Central memory CD8-positive, alpha-beta T cell (primary cell): ENCODE results near the gene TEDC2.
"Not testable (repeated sequence)": the region's sequence is repeated elsewhere in the genome, so short reads cannot be mapped to it uniquely, and the experiment has no call there.

Experiments
- ATAC-seq: fragments of 150-1000 bp; cut with Tn5 transposase; replicated peaks from 2 replicates; pipeline ENCODE4 v1.10.0; 2022; ENCODE audit warnings: mild to moderate bottlenecking, moderate FRiP score, moderate number of reproducible peaks; ENCODE audit not compliant: poor library complexity, severe bottlenecking; ENCODE audit errors: extremely low read depth
- DNase-seq, 2 donors: peaks; one replicate each; pipeline ENCODE4 v3.0.0; 2021; ENCODE audit warnings: low spot score in 2 of 2
- H3K27ac Mint-ChIP-seq: one replicate; pipeline ENCODE4 v1.8.0; 2022; ENCODE audit warnings: low read depth, mild to moderate bottlenecking, moderate library complexity, mixed read lengths
- H3K27me3 Mint-ChIP-seq: one replicate; pipeline ENCODE4 v1.8.0; 2022; ENCODE audit warnings: mixed read lengths
- H3K36me3 Mint-ChIP-seq: one replicate; pipeline ENCODE4 v1.8.0; 2022; ENCODE audit warnings: mild to moderate bottlenecking, moderate library complexity, mixed read lengths; ENCODE audit not compliant: insufficient read depth
- H3K4me1 Mint-ChIP-seq: one replicate; pipeline ENCODE4 v1.8.0; 2022; ENCODE audit warnings: mixed read lengths
- H3K4me3 Mint-ChIP-seq: one replicate; pipeline ENCODE4 v1.8.0; 2022; ENCODE audit warnings: mild to moderate bottlenecking, moderate library complexity, mixed read lengths
- H3K9me3 Mint-ChIP-seq: one replicate; pipeline ENCODE4 v1.8.0; 2022; ENCODE audit warnings: mixed read lengths

Gene TEDC2

DNA sequence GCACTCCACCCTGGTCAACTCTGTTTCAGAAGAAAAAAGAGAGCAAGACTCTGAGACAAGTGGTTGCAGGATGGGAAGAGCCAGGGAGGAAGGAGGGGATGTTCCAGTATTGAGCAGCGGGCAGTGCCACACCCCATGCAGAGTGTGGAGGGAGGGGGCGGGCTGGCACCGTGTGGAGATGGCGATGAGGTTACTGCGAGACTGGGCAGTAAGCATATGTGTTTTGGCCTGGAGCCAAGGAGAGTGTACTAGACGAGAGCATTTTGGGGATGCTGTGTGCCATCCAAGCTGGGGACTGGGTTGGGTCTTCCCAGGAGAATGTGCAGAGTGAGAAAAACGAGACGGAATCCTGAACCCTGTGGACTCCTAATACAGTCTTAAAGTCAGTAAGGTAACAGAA is 18.4 kb downstream of the TEDC2 start:
- ATAC-seq = no peak
- Mint-ChIP-seq H3K27ac (no peak overlapping the region), H3K4me1 (peaks cover 45% of the 10 kb centered on the region), H3K4me3 (no peak overlapping the region), H3K9me3 (no peaks in the 10 kb centered on the region), H3K27me3 (peaks cover 3% of the 10 kb centered on the region), H3K36me3 (no peaks in the 10 kb centered on the region)
- no peak for DNase-seq

DNA sequence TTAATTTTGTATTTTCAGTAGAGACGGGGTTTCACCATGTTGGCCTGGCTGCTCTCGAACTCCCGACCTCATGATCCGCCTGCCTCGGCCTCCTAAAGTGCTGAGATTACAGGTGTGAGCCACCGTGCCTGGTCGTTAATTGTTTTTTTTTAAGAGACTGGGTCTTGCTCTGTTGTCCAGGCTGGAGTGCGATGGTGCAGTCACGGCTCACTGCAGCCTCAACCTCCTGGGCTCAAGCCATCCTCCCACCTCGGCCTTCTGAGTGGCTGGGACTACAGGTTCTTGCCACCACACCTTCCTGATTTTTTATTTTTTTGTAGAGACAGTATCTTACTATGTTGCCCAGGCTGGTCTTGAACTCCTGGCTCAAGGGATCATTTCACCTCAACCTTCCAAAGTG is 20.1 kb downstream of the TEDC2 start:
- not testable (repeated sequence) for H3K36me3 Mint-ChIP-seq, H3K9me3 Mint-ChIP-seq, H3K27me3 Mint-ChIP-seq, H3K27ac Mint-ChIP-seq, ATAC-seq, DNase-seq, H3K4me3 Mint-ChIP-seq
- H3K4me1 Mint-ChIP-seq = peaks cover 45% of the 10 kb centered on the region

DNA sequence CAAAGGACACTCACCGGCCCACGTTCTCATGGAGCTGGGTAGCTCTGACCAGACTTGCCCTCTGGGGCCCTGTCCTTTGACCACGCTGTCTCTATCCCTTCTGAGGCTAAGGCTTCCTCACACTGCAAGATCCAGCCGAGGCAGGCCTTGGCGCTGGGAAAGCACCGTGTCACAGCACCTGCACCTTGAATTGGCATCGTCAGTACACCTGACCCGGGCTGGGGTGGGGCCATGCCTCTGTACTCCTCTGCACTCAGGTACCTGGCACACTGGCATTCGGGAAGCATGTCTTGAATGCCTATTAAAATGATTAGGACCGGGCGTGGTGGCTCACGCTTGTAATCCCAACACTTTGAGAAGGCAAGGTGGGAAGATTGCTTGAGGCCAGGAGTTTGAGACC is 21.0 kb downstream of the TEDC2 start:
- H3K4me3 Mint-ChIP-seq = no peak overlapping the region
- H3K4me1 Mint-ChIP-seq = peaks cover 48% of the 10 kb centered on the region
- H3K27ac Mint-ChIP-seq = no peak overlapping the region
- DNase-seq (no peak), ATAC-seq (no peak)
- no peaks in the 10 kb centered on the region for H3K9me3 Mint-ChIP-seq
- H3K36me3 Mint-ChIP-seq = no peaks in the 10 kb centered on the region
- H3K27me3 Mint-ChIP-seq = no peaks in the 10 kb centered on the region

DNA sequence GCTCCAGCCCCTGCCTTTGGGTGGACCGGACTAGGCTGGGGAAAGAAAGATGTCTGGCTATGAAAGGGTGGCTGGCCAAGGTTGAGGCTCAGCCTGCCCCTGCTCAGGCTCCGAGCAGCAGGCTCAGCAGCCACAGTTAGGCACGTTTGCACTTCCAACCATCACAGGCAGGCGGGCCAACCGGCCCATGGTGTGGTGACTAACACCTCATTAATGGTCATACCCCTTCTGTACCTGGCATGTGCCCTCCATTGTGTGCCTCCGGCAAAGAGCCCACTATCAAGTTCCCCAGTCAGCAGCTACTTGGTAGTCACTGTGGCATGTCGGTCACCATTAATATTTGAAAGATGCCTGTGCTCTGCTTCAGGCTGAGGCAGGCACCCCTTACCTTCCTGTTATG is 21.8 kb downstream of the TEDC2 start:
- Mint-ChIP-seq H3K4me1 (peaks cover 42% of the 10 kb centered on the region), H3K27ac (no peak overlapping the region), H3K4me3 (no peak overlapping the region)

DNA sequence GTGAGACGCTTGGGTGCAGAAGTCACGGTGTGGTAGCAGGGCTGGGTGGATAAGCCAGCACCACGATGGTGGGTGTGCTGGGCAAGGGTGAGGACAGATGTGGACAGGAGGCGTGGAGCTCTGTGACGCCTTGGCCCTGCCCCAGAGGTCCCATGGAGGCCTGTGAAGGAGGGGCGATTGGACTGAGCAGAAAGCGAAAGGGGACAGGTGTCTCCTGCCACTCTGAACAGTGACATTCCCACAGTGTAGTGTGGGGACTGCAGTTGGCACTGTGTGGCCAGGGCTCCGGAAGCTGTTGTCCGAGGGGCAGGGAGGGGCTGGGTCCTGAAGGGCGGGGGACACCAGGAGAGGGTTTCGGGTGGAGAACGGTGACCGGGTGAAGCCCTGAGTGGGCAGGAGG is 22.3 kb downstream of the TEDC2 start:
- DNase-seq = no peak
- H3K27ac Mint-ChIP-seq = no peak overlapping the region
- H3K36me3 Mint-ChIP-seq = no peaks in the 10 kb centered on the region
- H3K4me3 Mint-ChIP-seq = no peak overlapping the region
- peaks cover 47% of the 10 kb centered on the region for H3K4me1 Mint-ChIP-seq
- ATAC-seq = no peak
- no peaks in the 10 kb centered on the region for H3K27me3 Mint-ChIP-seq
- H3K9me3 Mint-ChIP-seq = no peaks in the 10 kb centered on the region

More for the DNA sequence above, 21.8 kb downstream of the TEDC2 start:
- DNase-seq (no peak), ATAC-seq (no peak)
- Mint-ChIP-seq H3K36me3 (no peaks in the 10 kb centered on the region), H3K27me3 (no peaks in the 10 kb centered on the region), H3K9me3 (no peaks in the 10 kb centered on the region)

DNA sequence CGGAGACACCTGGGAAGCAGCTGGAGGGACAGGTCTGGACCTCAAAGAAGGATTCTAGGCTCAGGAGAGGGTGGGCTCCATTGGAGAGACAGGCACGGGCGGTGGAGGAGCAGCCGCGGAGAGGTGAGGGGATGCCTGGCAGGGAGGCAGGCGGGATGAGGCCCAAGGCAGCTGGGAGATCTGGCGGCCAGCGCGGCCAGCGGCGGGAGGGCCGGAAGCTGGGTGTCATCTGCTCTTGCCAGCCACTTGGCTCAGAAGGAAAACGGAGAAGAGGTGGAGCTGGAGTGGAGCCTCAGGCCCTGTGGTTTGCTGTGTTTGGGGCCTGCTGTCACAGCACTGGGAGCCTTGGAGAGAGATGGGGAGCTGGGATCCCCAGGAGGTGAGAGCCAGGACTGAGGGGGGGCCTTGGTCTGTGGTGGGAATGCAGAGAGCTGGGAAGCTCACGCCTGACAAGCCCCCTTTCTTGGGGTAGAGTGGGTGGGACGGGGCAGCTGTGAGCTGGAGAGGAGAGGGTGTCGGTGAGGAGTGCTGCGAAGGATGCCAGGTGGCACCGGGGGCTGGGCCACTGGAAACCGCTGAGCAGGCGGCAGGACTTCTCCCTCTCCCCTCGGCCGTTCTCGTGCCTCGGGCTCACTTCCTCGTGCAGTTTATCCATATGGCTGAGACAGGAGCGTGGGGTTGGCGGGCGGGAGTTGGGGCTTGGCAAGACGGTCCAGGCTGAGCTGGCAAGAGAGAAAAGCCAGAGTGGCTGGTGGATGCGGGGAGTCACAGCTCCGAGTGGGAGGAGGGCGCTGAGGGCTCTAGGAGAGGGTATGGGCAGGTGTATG is 23.0 kb downstream of the TEDC2 start:
- peak overlapping the region; percentile 55 for H3K27ac Mint-ChIP-seq
- no peaks in the 10 kb centered on the region for H3K27me3 Mint-ChIP-seq
- no peaks in the 10 kb centered on the region for H3K9me3 Mint-ChIP-seq
- no peak for DNase-seq
- H3K4me1 Mint-ChIP-seq = peaks cover 46% of the 10 kb centered on the region
- H3K36me3 Mint-ChIP-seq = no peaks in the 10 kb centered on the region
- no peak overlapping the region for H3K4me3 Mint-ChIP-seq
- ATAC-seq = no peak

DNA sequence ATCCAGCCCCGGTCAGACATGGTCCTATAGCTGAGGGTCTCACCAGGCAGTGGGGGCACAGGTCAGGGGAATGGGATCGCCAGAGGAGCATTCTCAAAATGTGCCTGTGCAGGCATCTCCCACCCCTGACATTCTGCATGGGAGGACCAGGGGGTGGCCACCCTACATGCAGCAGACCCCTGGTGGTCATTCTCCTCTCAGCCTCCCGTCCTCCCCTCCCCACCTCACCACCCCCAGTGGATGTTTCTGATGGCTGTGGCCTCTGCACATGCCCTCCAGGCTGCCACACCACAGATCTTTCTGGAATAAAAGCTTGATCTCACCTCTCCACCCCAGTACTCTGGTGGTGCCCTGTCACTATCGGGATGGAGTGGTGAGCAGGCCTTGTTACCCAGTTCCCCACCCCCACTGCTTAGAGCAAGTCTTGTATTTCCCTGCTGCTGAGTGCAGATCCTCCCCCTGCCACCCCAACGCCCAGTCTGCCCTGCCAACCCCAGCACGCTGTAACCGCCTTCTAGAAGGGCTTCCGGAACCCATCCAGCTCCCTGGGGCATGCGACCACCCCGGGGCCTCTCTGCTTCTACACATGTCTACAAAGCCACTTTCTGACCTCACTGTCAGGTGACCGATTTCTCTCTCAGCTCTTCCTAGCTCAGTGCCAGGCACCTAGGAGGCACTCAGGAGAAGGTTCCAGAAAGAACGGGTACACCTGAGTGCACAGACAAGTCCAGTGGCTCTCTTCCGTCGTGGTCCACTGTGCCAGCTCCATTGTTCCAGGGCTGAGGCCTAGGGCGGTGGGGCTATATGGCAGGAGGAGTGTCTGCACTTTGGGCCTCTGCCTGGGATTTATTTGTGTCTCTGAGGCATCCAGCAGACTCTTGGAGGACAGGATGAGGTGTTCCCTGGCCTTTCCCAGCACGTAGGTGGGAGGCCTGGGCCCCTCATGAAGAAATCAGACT is 24.3 kb downstream of the TEDC2 start:
- DNase-seq = no peak
- peaks cover 41% of the 10 kb centered on the region for H3K4me1 Mint-ChIP-seq
- no peak for ATAC-seq
- no peaks in the 10 kb centered on the region for H3K9me3 Mint-ChIP-seq
- no peaks in the 10 kb centered on the region for H3K36me3 Mint-ChIP-seq
- no peaks in the 10 kb centered on the region for H3K27me3 Mint-ChIP-seq
- no peak overlapping the region for H3K27ac Mint-ChIP-seq
- H3K4me3 Mint-ChIP-seq = no peak overlapping the region

DNA sequence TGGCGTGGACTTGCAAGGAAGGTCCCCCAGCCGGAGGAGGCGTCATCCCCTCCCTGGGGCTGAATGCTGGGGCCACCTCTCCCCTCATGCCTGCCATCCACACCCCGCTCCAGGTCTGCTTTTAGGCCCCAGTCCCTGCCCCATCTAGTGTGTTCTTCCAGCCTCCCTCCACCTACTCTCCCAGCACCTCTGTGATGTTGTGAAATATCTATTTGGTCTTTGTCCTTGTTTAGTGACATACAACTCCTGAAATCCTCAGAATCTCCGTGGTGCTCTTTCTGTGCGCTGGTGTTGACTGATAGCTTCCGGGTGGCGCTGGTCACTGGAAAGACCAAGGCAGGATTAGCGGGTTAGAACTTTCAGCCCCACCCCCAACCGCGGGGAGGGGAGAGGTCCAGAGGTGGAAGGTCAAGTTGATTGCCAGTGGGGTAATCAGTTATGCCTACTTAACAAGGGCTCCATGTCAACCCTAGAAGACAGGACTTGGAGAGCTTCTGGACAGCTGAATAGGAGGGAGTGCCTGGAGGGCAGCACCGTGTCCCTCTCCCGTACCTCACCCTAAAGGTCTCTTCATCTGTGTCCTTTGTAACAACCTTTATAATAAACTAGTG is 25.1 kb downstream of the TEDC2 start:
- no peak overlapping the region for H3K4me3 Mint-ChIP-seq
- DNase-seq (no peak), ATAC-seq (no peak)
- H3K27ac Mint-ChIP-seq = no peak overlapping the region
- H3K27me3 Mint-ChIP-seq = no peaks in the 10 kb centered on the region
- H3K9me3 Mint-ChIP-seq = no peaks in the 10 kb centered on the region
- H3K36me3 Mint-ChIP-seq = no peaks in the 10 kb centered on the region
- peaks cover 37% of the 10 kb centered on the region for H3K4me1 Mint-ChIP-seq

DNA sequence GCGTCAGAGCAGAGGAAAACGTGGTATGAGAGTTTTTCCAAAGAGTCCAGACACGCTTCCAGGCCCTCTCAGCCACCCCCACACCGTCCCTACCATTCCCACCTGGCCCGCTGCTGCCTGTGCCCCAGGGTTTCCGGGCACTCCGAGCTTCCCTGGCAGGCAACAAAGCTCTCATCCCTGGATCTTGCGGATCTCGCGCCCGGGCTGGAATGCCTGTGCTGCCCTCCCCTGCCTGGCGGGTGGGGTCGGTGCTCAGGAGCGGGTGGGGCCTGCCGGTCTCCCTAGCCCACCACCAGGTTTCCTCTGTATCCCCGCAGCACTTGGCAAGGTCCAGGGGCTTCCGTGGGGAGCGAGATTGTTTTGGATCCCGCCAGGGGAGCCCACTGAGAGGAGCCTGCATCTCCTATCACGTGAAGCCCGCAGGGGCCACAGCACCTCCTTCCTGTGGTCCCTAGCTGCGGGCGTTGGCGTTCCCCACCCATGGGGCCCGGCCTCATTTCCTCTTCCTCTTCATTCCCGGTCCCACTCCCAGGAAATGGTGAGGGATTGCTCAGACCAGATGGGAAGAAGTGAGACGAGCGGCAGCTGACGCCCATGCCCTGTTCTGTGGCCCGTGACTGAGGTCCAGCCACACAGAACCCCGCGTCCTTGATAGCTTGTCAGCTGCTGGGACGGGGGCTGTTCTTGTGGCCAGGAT is 26.1 kb downstream of the TEDC2 start:
- Mint-ChIP-seq H3K9me3 (no peaks in the 10 kb centered on the region), H3K4me1 (peaks cover 31% of the 10 kb centered on the region), H3K27me3 (no peaks in the 10 kb centered on the region), H3K36me3 (no peaks in the 10 kb centered on the region), H3K4me3 (no peak overlapping the region), H3K27ac (no peak overlapping the region)
- ATAC-seq (no peak), DNase-seq (no peak)

DNA sequence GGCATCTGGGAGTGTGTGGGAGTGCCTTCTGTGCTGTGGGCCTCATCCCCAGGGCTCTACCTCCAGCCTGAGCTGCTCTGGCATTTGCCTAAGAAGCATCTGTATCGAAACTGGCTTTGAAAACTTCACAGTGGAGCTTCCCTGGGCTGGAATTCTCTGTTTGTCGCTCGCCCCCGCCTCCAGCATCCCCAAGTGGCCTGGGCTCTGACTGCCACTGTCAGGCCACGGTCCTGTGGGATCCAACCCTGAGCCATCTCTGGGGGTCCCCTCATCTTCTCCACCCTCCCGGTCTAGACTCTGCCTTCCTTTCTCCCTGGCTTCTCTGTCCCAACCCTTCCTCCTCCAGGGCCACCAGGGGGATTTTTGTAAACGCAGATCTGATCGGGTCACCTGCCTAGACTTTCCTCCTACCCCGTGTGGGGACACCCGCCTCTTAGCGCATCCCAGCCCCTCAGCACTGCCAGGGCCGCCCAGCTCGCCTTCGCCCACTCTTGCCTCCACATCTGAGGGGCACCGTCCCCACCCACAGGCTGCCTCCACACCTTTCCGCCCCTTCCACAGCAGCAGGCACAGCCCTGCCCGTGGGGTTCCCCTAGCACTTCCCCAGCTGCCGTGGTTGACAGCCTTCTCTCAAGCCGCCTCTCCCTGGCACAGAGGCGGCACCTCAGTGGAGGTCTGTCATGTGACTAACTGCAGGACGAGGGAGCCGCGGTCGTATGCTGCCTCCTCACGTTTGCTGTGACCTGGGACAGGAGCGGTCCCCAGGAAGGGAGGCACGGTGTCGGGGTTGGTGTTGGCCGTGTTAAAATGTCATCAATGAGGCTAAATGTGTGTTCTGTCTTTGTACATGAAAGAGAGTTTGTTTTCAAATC is 27.0 kb downstream of the TEDC2 start:
- ATAC-seq (peak; percentile 99), DNase-seq (peak; percentile 52 to 71)
- Mint-ChIP-seq H3K4me1 (peaks cover 30% of the 10 kb centered on the region), H3K27ac (peak overlapping the region; percentile 84), H3K27me3 (no peaks in the 10 kb centered on the region), H3K36me3 (no peaks in the 10 kb centered on the region), H3K4me3 (peak overlapping the region; percentile 29), H3K9me3 (no peaks in the 10 kb centered on the region)

DNA sequence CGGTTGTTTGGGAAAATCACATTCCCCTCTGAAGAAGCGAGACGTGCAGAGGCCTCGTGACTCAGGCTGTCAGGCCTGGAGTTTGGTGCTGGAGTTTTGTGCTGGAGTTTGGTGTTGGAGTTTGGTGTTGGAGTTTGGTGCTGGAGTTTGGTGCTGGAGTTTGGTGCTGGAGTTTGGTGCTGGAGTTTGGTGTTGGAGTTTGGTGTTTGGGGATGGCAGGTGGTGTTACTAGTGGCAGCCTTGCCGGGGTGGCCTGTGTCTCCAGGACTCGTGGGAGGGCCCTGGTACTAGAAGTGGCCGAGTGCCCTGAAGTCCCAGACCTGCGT is 27.6 kb downstream of the TEDC2 start:
- Mint-ChIP-seq H3K9me3 (no peaks in the 10 kb centered on the region), H3K4me1 (peaks cover 24% of the 10 kb centered on the region), H3K27me3 (no peaks in the 10 kb centered on the region), H3K4me3 (peak overlapping the region; percentile 29), H3K27ac (peak overlapping the region; percentile 84), H3K36me3 (peaks cover 2% of the 10 kb centered on the region)
- ATAC-seq (no peak), DNase-seq (no peak)
